ENCODE data around the gene PUS1. TPM values are rescaled to one million over a fixed set of nuclear protein-coding genes. Genes with fewer than 3 reads are reported as not detected.

PUS1 gene
- total RNA-seq, 1 donor = 13.0 TPM

DNA sequence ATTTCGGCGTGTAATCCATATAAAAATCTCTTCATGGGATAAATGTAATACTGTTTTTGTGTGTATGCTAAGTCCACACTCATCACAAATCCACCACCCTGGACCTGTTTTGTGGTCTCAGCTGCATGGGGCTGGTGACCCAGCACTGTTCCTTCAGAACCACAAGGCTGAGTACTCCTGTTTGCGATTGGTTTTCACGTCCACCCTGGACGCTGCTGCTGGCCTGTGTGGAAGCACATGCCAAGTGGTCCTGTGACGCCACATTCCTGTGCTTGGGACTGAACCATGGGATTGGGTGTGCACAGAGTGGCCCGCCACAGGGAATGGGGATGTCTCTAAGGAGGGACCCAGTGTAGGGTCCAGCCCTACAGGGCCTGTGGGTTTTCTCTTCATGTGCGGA, 4.3 kb downstream of the PUS1 start:
- H3K4me3 ChIP-seq (ENCODE audit: low read depth, low read length) = no peak overlapping the region
- DNase-seq (ENCODE audit: low read depth) = no peak
- TF ChIP-seq, protein P1, sequence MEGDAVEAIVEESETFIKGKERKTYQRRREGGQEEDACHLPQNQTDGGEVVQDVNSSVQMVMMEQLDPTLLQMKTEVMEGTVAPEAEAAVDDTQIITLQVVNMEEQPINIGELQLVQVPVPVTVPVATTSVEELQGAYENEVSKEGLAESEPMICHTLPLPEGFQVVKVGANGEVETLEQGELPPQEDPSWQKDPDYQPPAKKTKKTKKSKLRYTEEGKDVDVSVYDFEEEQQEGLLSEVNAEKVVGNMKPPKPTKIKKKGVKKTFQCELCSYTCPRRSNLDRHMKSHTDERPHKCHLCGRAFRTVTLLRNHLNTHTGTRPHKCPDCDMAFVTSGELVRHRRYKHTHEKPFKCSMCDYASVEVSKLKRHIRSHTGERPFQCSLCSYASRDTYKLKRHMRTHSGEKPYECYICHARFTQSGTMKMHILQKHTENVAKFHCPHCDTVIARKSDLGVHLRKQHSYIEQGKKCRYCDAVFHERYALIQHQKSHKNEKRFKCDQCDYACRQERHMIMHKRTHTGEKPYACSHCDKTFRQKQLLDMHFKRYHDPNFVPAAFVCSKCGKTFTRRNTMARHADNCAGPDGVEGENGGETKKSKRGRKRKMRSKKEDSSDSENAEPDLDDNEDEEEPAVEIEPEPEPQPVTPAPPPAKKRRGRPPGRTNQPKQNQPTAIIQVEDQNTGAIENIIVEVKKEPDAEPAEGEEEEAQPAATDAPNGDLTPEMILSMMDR (IDR thresholded peaks at IDR 0.05; ENCODE audit: insufficient read depth, low read depth, low read length) = no peak

DNA sequence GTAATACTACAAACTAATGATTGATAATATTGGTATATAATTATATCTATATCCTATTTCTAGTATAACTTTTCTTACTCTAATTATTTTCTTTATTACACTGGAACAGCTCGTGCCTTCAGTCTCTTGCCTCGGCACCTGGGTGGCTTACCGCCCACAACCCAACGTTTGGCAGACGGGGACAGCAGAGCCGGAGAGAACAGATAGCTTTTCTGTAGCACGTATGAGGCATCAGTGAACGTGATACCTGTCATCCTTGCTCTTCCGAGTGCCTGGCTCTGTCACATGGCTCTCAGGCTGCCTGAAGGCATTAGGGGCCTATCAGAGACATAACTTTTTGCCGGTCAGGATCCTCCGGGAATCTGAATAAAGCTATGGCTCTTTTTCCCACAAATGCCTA, 5.5 kb downstream of the PUS1 start:
- H3K4me3 ChIP-seq (ENCODE audit: low read depth, low read length) = no peak overlapping the region
- TF ChIP-seq, protein P1 (IDR thresholded peaks at IDR 0.05; ENCODE audit: insufficient read depth, low read depth, low read length) = no peak
- DNase-seq (ENCODE audit: low read depth) = no peak

DNA sequence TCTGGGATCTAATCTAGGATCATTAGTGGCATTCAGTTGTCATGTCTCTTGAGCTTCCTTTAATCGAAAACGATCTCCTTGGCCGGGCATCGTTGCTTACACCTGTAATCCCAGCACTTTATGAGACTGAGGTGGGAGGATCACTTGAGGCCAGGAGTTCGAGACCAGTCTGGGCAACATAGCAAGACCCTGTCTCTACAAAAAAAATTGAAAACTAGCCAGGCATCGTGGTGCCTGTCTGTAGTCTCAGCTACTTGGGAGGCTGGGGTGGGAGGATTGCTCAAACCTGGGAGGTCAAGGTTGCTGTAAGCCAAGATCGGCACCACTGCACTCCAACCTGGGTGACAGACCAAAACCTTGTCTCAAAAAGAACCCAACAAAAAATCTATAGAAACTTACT, 9.0 kb downstream of the PUS1 start:
- no peak for DNase-seq (ENCODE audit: low read depth)
- TF ChIP-seq, protein P1 (IDR thresholded peaks at IDR 0.05; ENCODE audit: insufficient read depth, low read depth, low read length) = no peak
- no peak overlapping the region for H3K4me3 ChIP-seq (ENCODE audit: low read depth, low read length)

DNA sequence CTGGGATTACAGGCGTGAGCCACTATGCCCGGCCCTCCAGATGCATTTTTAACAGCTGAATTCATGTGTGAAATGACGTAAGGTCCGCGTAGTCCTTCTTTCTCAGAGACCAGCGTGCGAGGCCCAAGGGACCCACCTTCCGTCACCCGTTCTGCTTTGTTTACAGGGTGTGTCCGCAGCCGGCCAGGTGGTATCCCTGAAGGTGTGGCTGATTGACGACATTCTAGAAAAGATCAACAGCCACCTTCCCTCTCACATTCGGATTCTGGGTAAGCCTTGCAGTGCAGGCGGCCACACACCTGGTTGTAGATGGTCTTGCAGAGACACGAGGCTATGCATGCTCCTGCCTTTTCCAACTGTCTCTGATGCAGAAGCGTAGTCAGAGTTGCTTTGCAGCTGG, 9.9 kb downstream of the PUS1 start:
- H3K4me3 ChIP-seq (ENCODE audit: low read depth, low read length) = no peak overlapping the region
- TF ChIP-seq, protein P1 (IDR thresholded peaks at IDR 0.05; ENCODE audit: insufficient read depth, low read depth, low read length) = no peak
- DNase-seq (ENCODE audit: low read depth) = no peak

DNA sequence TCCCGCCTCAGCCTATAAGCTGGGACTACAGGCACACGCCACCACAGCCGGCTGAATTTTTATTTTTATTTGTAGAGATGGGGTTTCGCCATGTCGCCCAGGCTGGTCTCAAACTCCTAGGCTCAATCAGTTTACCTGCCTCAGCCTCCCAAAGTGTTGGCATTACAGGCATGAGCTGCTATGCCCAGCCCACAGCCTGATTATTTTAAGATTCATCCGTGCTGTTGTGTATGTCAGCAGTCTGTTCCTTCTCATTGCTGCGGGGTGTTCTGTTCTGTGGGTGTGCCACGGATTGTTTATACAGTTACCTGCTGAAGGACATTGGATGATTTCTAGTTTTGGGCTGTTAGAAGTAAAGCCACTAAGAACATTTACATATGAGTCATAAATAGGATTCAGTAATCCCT, 11.1 kb downstream of the PUS1 start:
- H3K4me3 ChIP-seq (ENCODE audit: low read depth, low read length) = no peak overlapping the region
- TF ChIP-seq, protein P1 (IDR thresholded peaks at IDR 0.05; ENCODE audit: insufficient read depth, low read depth, low read length) = no peak
- no peak for DNase-seq (ENCODE audit: low read depth)

DNA sequence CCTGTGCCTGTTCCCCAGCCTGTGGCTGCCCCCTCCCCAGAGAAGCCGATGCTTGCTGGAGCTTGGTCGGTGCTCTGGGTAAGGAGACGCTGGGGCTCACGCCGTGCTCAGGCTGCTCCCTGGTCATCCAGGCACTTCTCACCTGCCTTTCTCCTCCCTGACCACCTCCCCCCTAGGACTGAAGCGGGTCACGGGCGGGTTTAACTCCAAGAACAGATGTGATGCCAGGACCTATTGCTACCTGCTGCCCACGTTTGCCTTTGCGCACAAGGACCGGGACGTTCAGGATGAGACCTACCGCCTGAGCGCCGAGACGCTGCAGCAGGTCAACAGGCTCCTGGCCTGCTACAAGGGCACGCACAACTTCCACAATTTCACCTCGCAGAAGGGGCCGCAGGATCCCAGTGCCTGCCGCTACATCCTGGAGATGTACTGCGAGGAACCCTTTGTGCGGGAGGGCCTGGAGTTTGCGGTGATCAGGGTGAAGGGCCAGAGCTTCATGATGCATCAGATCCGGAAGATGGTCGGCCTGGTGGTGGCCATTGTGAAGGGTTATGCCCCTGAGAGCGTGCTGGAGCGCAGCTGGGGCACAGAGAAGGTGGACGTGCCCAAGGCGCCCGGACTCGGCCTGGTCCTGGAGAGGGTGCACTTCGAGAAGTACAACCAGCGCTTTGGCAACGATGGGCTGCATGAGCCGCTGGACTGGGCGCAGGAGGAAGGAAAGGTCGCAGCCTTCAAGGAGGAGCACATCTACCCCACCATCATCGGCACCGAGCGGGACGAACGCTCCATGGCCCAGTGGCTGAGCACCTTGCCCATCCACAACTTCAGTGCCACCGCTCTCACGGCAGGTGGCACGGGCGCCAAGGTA, 12.3 kb downstream of the PUS1 start:
- TF ChIP-seq, protein P1 (IDR thresholded peaks at IDR 0.05; ENCODE audit: insufficient read depth, low read depth, low read length) = no peak

DNA sequence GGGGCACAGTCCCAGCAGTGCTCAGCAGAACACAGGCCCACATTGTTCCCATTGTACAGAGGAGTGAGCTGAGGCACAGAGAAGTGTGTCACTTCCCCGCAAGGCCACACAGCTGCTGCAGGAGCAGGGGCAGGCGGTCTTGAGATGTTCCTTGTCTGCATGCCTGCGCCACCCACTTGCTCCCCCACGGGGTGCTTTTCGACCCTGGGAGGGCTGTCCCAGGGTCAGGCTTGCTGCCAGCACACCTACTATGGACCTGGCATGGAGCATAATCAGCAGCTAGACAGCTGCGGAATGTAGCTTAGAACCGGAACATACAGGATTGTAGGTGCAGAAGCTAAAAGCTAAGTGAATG, 12.9 kb downstream of the PUS1 start:
- TF ChIP-seq, protein P1 (IDR thresholded peaks at IDR 0.05; ENCODE audit: insufficient read depth, low read depth, low read length) = no peak
- H3K4me3 ChIP-seq (ENCODE audit: low read depth, low read length) = no peak overlapping the region
- no peak for DNase-seq (ENCODE audit: low read depth)

More for the DNA sequence above, 12.3 kb downstream of the PUS1 start:
- DNase-seq (ENCODE audit: low read depth) = no peak
- H3K4me3 ChIP-seq (ENCODE audit: low read depth, low read length) = no peak overlapping the region
